Activated CD4-positive, alpha-beta T cell treated with anti-CD3 and anti-CD28 coated beads for 4 hours (primary cell): ENCODE data around the gene CYSRT1.

ENCODE experiments used
- DNase-seq, 2 donors: peaks; one replicate each; pipeline ENCODE4 v3.0.0-alpha.2; 2020

The CYSRT1 gene

DNA sequence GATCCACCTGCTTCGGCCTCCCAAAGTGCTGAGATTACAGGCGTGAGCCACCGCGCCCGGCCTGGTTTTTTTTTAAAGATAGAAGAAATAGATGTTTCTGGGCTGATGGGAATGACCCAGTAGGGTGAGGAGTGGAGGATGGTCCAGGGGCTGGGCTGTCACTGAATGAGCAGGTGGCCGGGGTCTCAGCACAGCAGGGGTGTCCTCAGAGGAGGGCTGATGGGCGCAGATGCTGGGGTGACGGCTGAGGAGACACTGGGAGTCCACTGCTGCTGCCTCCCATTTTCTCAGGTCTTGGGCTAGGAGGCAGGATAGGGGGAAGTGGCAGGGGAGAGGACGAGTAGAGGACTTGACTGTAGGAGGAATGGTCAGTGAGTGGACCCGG, 50.2 kb downstream of the CYSRT1 start:
- DNase-seq: no peak
